Stimulated activated naive CD8-positive, alpha-beta T cell treated with anti-CD3 and anti-CD28 coated beads, Interleukin-15, amount 100 ng/mL, for 72 hours (primary cell): ENCODE results near the gene HJURP.

Experiments used
- ATAC-seq: fragments of 150-1000 bp; cut with Tn5 transposase; 2 replicates; pipeline ENCODE4 v1.10.0; 2021; ENCODE audit warnings: mild to moderate bottlenecking, moderate library complexity
- DNase-seq, 2 donors: peaks; one replicate each; pipeline ENCODE4 v3.0.0; 2021 to 2022
- H3K27ac Mint-ChIP-seq, 2 donors: one replicate each; pipeline ENCODE4 v1.8.0; 2022; ENCODE audit warnings: mild to moderate bottlenecking in 2 of 2, mixed read lengths in 2 of 2, moderate library complexity in 2 of 2
- H3K27me3 Mint-ChIP-seq: one replicate; pipeline ENCODE4 v1.8.0; 2022; ENCODE audit warnings: mixed read lengths
- H3K4me1 Mint-ChIP-seq: one replicate; pipeline ENCODE4 v1.8.0; 2022; ENCODE audit warnings: mild to moderate bottlenecking, mixed read lengths
- H3K4me3 Mint-ChIP-seq, 2 donors: one replicate each; pipeline ENCODE4 v1.8.0; 2022; ENCODE audit warnings: mild to moderate bottlenecking in 2 of 2, mixed read lengths in 2 of 2, moderate library complexity in 1 of 2
- H3K9me3 Mint-ChIP-seq, 2 donors: one replicate each; pipeline ENCODE4 v1.8.0; 2022; ENCODE audit warnings: mixed read lengths in 2 of 2

HJURP gene

GRCh38 chr2:233815861-233816260 lies 38.5 kb downstream of the HJURP start:
- Mint-ChIP-seq H3K27ac (no peak overlapping the region), H3K27me3 (peaks cover 29% of the 10 kb centered on the region)

GRCh38 chr2:233814056-233814835 lies 40.1 kb downstream of the HJURP start:
- H3K4me3 Mint-ChIP-seq: no peak overlapping the region
- no peak overlapping the region for H3K27ac Mint-ChIP-seq
- H3K9me3 Mint-ChIP-seq: no peaks in the 10 kb centered on the region
- no peak for ATAC-seq
- no peak for DNase-seq
- H3K4me1 Mint-ChIP-seq: peaks cover 6% of the 10 kb centered on the region
- peaks cover 29% of the 10 kb centered on the region for H3K27me3 Mint-ChIP-seq

More at GRCh38 chr2:233815861-233816260, 38.5 kb downstream of the HJURP start:
- peaks cover 6% of the 10 kb centered on the region for H3K4me1 Mint-ChIP-seq
- no peaks in the 10 kb centered on the region for H3K9me3 Mint-ChIP-seq
- no peak for DNase-seq
- H3K4me3 Mint-ChIP-seq: no peak overlapping the region
- ATAC-seq: no peak

GRCh38 chr2:233813236-233814055 lies 40.9 kb downstream of the HJURP start:
- H3K4me1 Mint-ChIP-seq: peaks cover 6% of the 10 kb centered on the region
- no peak for ATAC-seq

GRCh38 chr2:233811732-233812131 lies 42.6 kb downstream of the HJURP start:
- no peak overlapping the region for H3K4me3 Mint-ChIP-seq
- peaks cover 22% of the 10 kb centered on the region for H3K27me3 Mint-ChIP-seq
- no peak for DNase-seq

More at GRCh38 chr2:233813236-233814055, 40.9 kb downstream of the HJURP start:
- Mint-ChIP-seq H3K27ac (no peak overlapping the region), H3K9me3 (no peaks in the 10 kb centered on the region), H3K27me3 (peaks cover 29% of the 10 kb centered on the region), H3K4me3 (no peak overlapping the region)
- no peak for DNase-seq

GRCh38 chr2:233811087-233811486 lies 43.2 kb downstream of the HJURP start:
- no peak overlapping the region for H3K4me3 Mint-ChIP-seq
- DNase-seq: no peak
- no peak for ATAC-seq
- no peak overlapping the region for H3K27ac Mint-ChIP-seq
- peaks cover 15% of the 10 kb centered on the region for H3K27me3 Mint-ChIP-seq
- H3K9me3 Mint-ChIP-seq: no peaks in the 10 kb centered on the region
- H3K4me1 Mint-ChIP-seq: no peaks in the 10 kb centered on the region

More at GRCh38 chr2:233811732-233812131, 42.6 kb downstream of the HJURP start:
- no peak for ATAC-seq
- no peaks in the 10 kb centered on the region for H3K4me1 Mint-ChIP-seq
- no peak overlapping the region for H3K27ac Mint-ChIP-seq
- H3K9me3 Mint-ChIP-seq: no peaks in the 10 kb centered on the region

GRCh38 chr2:233810385-233810784 lies 44.0 kb downstream of the HJURP start:
- Mint-ChIP-seq H3K27ac (no peak overlapping the region), H3K4me1 (no peaks in the 10 kb centered on the region), H3K4me3 (no peak overlapping the region), H3K9me3 (no peaks in the 10 kb centered on the region), H3K27me3 (peaks cover 8% of the 10 kb centered on the region)
- no peak for ATAC-seq
- no peak for DNase-seq

- Mint-ChIP-seq H3K27ac (no peak overlapping the region), H3K4me3 (no peak overlapping the region), H3K9me3 (no peaks in the 10 kb centered on the region), H3K27me3 (peaks cover 27% of the 10 kb centered on the region), H3K4me1 (no peaks in the 10 kb centered on the region)
- DNase-seq: no peak
- no peak for ATAC-seq
These were observed 46.1 kb downstream of the HJURP start for GRCh38 chr2:233807966-233808935.

- Mint-ChIP-seq H3K9me3 (no peaks in the 10 kb centered on the region), H3K27me3 (peaks cover 36% of the 10 kb centered on the region), H3K27ac (no peak overlapping the region), H3K4me3 (no peak overlapping the region), H3K4me1 (no peaks in the 10 kb centered on the region)
- ATAC-seq: no peak
- no peak for DNase-seq
These were observed 47.0 kb downstream of the HJURP start for GRCh38 chr2:233807215-233807865.

- DNase-seq: peak in 1 of 2 donors; percentile 6
- no peaks in the 10 kb centered on the region for H3K9me3 Mint-ChIP-seq
- H3K27ac Mint-ChIP-seq: peak overlapping the region in 1 of 2 donors; percentile 2
These were observed 50.3 kb downstream of the HJURP start for GRCh38 chr2:233803994-233804393.

GRCh38 chr2:233803292-233803911 lies 50.9 kb downstream of the HJURP start:
- Mint-ChIP-seq H3K9me3 (no peaks in the 10 kb centered on the region), H3K4me1 (peaks cover 9% of the 10 kb centered on the region), H3K27ac (no peak overlapping the region), H3K27me3 (peaks cover 42% of the 10 kb centered on the region), H3K4me3 (no peak overlapping the region)
- no peak for DNase-seq
- no peak for ATAC-seq

More at GRCh38 chr2:233803994-233804393, 50.3 kb downstream of the HJURP start:
- no peak for ATAC-seq
- H3K4me3 Mint-ChIP-seq: no peak overlapping the region
- peaks cover 36% of the 10 kb centered on the region for H3K27me3 Mint-ChIP-seq
- peaks cover 9% of the 10 kb centered on the region for H3K4me1 Mint-ChIP-seq

GRCh38 chr2:233802132-233802815 lies 52.1 kb downstream of the HJURP start:
- Mint-ChIP-seq H3K27ac (no peak overlapping the region), H3K9me3 (no peaks in the 10 kb centered on the region), H3K4me3 (no peak overlapping the region), H3K4me1 (peaks cover 9% of the 10 kb centered on the region), H3K27me3 (peaks cover 43% of the 10 kb centered on the region)
- DNase-seq (no peak), ATAC-seq (no peak)

GRCh38 chr2:233801357-233802131 lies 52.8 kb downstream of the HJURP start:
- peak in 1 of 2 donors; percentile 9 for DNase-seq
- Mint-ChIP-seq H3K9me3 (no peaks in the 10 kb centered on the region), H3K4me1 (peaks cover 9% of the 10 kb centered on the region), H3K4me3 (no peak overlapping the region), H3K27me3 (peaks cover 43% of the 10 kb centered on the region), H3K27ac (no peak overlapping the region)
- ATAC-seq: peak; percentile 76

- Mint-ChIP-seq H3K27me3 (peaks cover 42% of the 10 kb centered on the region), H3K4me1 (peaks cover 9% of the 10 kb centered on the region), H3K9me3 (no peaks in the 10 kb centered on the region), H3K4me3 (no peak overlapping the region), H3K27ac (no peak overlapping the region)
- DNase-seq: peak in 1 of 2 donors; percentile 4
- ATAC-seq: no peak
These were observed 54.1 kb downstream of the HJURP start for GRCh38 chr2:233800208-233800607.
